Neural cell (in vitro differentiated cells): ENCODE results near the gene ZNF500. TPM values are rescaled to one million over a fixed set of nuclear protein-coding genes. Genes with fewer than 3 reads are reported as not detected.
A peak's percentile ranks its signal among the peaks of the same experiment; 100 is the strongest.

Source experiments
- H2AFZ ChIP-seq: fragments of 200-600, 300-800 bp; sonication (generic), shearing (Covaris generic); 2 replicates; pipeline ENCODE4 v1.6.0; 2014; ENCODE audit warnings: low read depth, mild to moderate bottlenecking, antibody characterized with exemption, low read length, moderate library complexity
- H3F3A ChIP-seq: fragments of 200-600 bp; shearing (Covaris generic); 2 replicates; pipeline ENCODE4 v1.6.1; 2016; ENCODE audit warnings: mild to moderate bottlenecking, moderate library complexity, mixed read lengths, antibody characterized with exemption, low read length; ENCODE audit not compliant: insufficient read depth, poor library complexity, severe bottlenecking
- H3K27ac ChIP-seq: fragments of 200-600, 300-800 bp; sonication (generic), shearing (Covaris generic); 2 replicates; pipeline ENCODE4 v1.5.1; 2014; ENCODE audit warnings: mild to moderate bottlenecking, low read length, moderate library complexity
- H3K27me3 ChIP-seq: fragments of 300-800, 200-600 bp; sonication (generic), shearing (Covaris generic); 2 replicates; pipeline ENCODE4 v1.6.0; 2014; ENCODE audit warnings: mild to moderate bottlenecking, low read depth, low read length, moderate library complexity; ENCODE audit not compliant: insufficient read depth
- H3K36me3 ChIP-seq: fragments of 300-800, 200-600 bp; sonication (generic), shearing (Covaris generic); 2 replicates; pipeline ENCODE4 v1.5.1; 2014; ENCODE audit warnings: mild to moderate bottlenecking, antibody characterized with exemption, low read length, moderate library complexity; ENCODE audit not compliant: insufficient read depth
- H3K4me2 ChIP-seq: fragments of 300-800, 200-600 bp; sonication (generic), shearing (Covaris generic); 2 replicates; pipeline ENCODE4 v1.6.0; 2014; ENCODE audit warnings: mild to moderate bottlenecking, low read length
- H3K4me3 ChIP-seq: fragments of 300-800, 200-600 bp; sonication (generic), shearing (Covaris generic); 2 replicates; pipeline ENCODE4 v1.5.1; 2014; ENCODE audit warnings: mild to moderate bottlenecking, low read length, moderate library complexity
- H3K79me2 ChIP-seq: fragments of 200-600 bp; shearing (Covaris generic); replicated peaks from 2 replicates; pipeline ENCODE4 v1.6.0; 2014; ENCODE audit warnings: mild to moderate bottlenecking, low read length, moderate library complexity; ENCODE audit not compliant: insufficient read depth
- H3K9ac ChIP-seq: fragments of 300-800, 200-600 bp; sonication (generic), shearing (Covaris generic); 2 replicates; pipeline ENCODE4 v1.6.1; 2016; ENCODE audit warnings: mild to moderate bottlenecking, low read length, mixed read lengths
- H3K9me2 ChIP-seq: fragments of 200-600 bp; shearing (Covaris generic); 2 replicates; pipeline ENCODE4 v1.6.1; 2016; ENCODE audit warnings: mild to moderate bottlenecking, low read length, mixed read lengths; ENCODE audit not compliant: insufficient read depth
- H3K9me3 ChIP-seq: fragments of 200-600, 300-800 bp; sonication (generic), shearing (Covaris generic); 2 replicates; pipeline ENCODE4 v1.6.1; 2016; ENCODE audit warnings: mild to moderate bottlenecking, mixed run types, low read length, moderate library complexity, mixed read lengths
- H4K20me1 ChIP-seq: fragments of 200-600 bp; shearing (Covaris generic); 2 replicates; pipeline ENCODE4 v1.6.1; 2016; ENCODE audit warnings: mild to moderate bottlenecking, mixed run types; ENCODE audit not compliant: insufficient read depth
- CTCF ChIP-seq: fragments of 450-650 bp; IDR thresholded peaks from 2 replicates; pipeline ENCODE4 v1.5.1; 2014; ENCODE audit warnings: antibody characterized with exemption, mild to moderate bottlenecking, moderate library complexity; ENCODE audit not compliant: poor library complexity, severe bottlenecking
- EP300 ChIP-seq: fragments of 450-650 bp; conservative IDR thresholded peaks from 2 replicates; pipeline ENCODE4 v1.6.1; 2014; ENCODE audit warnings: antibody characterized with exemption, mild to moderate bottlenecking, moderate library complexity; ENCODE audit not compliant: poor library complexity, severe bottlenecking
- MXI1 ChIP-seq: fragments of 450-650 bp; conservative IDR thresholded peaks from 2 replicates; pipeline ENCODE4 v1.6.1; 2014; ENCODE audit warnings: antibody characterized with exemption, mild to moderate bottlenecking; ENCODE audit not compliant: poor library complexity, severe bottlenecking
- POLR2AphosphoS5 ChIP-seq: IDR thresholded peaks from 2 replicates; pipeline ENCODE4 v1.6.1; 2012
- RAD21 ChIP-seq: fragments of 450-650 bp; conservative IDR thresholded peaks from 2 replicates; pipeline ENCODE4 v1.6.1; 2014; ENCODE audit warnings: antibody characterized with exemption, mild to moderate bottlenecking, moderate library complexity
- REST ChIP-seq: IDR thresholded peaks from 2 replicates; pipeline ENCODE4 v1.6.1; 2012; ENCODE audit warnings: borderline replicate concordance
- TAF1 ChIP-seq: IDR thresholded peaks from 2 replicates; pipeline ENCODE4 v1.6.1; 2012; ENCODE audit warnings: low read depth
- polyA plus RNA-seq: library from polyadenylated mRNA; depleted of rRNA; stranded (reverse); fragments of >200 nt; gene quantifications from 2 replicates; pipeline ENCODE4 v1.2.3, GENCODE V29; 2014

Gene ZNF500
- polyA plus RNA-seq, 1 donor from 2014 or later, result 16.0 TPM

GRCh38 chr16:4802659-4803287, 35.8 kb upstream of the ZNF500 start:
- no peaks in the 10 kb centered on the region for H3F3A ChIP-seq
- peak overlapping the region; percentile 83 for H2AFZ ChIP-seq
- H3K9me2 ChIP-seq, result no peaks in the 10 kb centered on the region
- H3K4me3 ChIP-seq, result peak overlapping the region; percentile 92
- H3K36me3 ChIP-seq, result no peaks in the 10 kb centered on the region
- H3K79me2 ChIP-seq, result no peaks in the 10 kb centered on the region
- TF ChIP-seq REST (peak; percentile 43), RAD21 (no peak), CTCF (peak; percentile 53), MXI1 (no peak), EP300 (no peak), POLR2AphosphoS5 (peak; percentile 80), TAF1 (peak; percentile 39)
- H3K9me3 ChIP-seq, result no peaks in the 10 kb centered on the region
- H4K20me1 ChIP-seq, result no peaks in the 10 kb centered on the region
- peak overlapping the region; percentile 86 for H3K27ac ChIP-seq
- peak overlapping the region; percentile 83 for H3K9ac ChIP-seq
- H3K4me2 ChIP-seq, result peak overlapping the region; percentile 99
- no peaks in the 10 kb centered on the region for H3K27me3 ChIP-seq

DNA sequence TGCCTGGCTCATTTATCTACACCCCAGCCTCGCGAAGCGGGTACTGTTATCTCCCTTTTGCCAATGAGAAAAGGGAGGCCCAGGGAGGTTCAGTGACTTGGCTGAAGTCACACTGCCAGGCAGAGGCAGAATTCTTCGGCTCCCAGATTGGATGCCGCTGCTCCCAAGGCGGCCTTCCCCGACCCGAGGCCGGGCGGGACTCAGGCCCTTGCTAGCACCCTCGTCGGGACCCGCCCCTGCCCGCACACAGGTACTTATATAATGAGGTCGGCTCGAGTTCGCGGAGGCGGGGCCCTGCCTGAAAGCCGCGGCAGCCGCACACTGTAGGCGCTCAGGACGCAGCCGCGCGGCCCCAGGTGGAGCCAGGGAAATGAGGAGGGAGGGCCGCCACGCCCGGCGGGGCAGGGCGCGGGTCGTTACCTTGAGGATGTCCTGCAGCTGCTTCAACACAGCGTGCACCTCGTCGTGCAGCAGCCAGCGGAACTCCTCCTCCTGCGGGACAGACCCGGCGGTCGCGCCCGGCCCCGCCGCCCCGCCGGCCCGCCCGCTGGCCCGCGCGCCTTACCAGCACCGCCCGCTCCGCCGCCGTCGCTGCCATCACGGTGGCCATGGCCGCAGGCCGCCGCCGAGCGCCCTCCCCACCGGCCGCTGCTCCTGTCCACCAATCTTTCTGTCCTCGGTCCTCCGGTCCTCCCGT, 35.1 kb upstream of the ZNF500 start, which contains the start of gene ROGDI:
Gene ROGDI (minus strand): TSS at position 672 of the 697 bp plus-strand sequence. CDS start 62 bp downstream, at position 610.
- Histone ChIP-seq H2AFZ (peak within 1 kb of the TSS; percentile 83), H3K36me3 (no peaks in the 10 kb centered on the region), H3K4me2 (peak within 1 kb of the TSS; percentile 99), H3K27me3 (no peaks in the 10 kb centered on the region), H4K20me1 (no peaks in the 10 kb centered on the region), H3K4me3 (peak within 1 kb of the TSS; percentile 92), H3F3A (no peaks in the 10 kb centered on the region), H3K79me2 (no peaks in the 10 kb centered on the region), H3K9me3 (no peaks in the 10 kb centered on the region), H3K9ac (peak within 1 kb of the TSS; percentile 83), H3K27ac (peak within 1 kb of the TSS; percentile 86), H3K9me2 (no peaks in the 10 kb centered on the region)
- TF ChIP-seq MXI1 (peak; percentile 67), REST (no peak), RAD21 (peak; percentile 19), EP300 (peak; percentile 15)
